Cardiac fibroblast (primary cell): ENCODE results near the gene VSTM2B.

ENCODE experiments used
- DNase-seq, 2 donors: peaks; one replicate each; pipeline versions ENCODE4 v3.0.0 to v3.0.0-alpha.2; 2010; ENCODE audit warnings: low read depth in 2 of 2
- H3K4me3 ChIP-seq, 2 donors: replicated peaks in 1 of 2; 1 replicate in 1 of 2; 2 replicates in 1 of 2; pipeline ENCODE4 v1.5.1; 2011; ENCODE audit warnings: low read depth in 2 of 2, low read length in 2 of 2, mild to moderate bottlenecking in 2 of 2, moderate library complexity in 1 of 2
- CTCF ChIP-seq: IDR thresholded peaks from one replicate; pipeline ENCODE4 v1.5.1; 2011; ENCODE audit warnings: low read depth, mild to moderate bottlenecking, low read length, inconsistent platforms

VSTM2B gene

DNA sequence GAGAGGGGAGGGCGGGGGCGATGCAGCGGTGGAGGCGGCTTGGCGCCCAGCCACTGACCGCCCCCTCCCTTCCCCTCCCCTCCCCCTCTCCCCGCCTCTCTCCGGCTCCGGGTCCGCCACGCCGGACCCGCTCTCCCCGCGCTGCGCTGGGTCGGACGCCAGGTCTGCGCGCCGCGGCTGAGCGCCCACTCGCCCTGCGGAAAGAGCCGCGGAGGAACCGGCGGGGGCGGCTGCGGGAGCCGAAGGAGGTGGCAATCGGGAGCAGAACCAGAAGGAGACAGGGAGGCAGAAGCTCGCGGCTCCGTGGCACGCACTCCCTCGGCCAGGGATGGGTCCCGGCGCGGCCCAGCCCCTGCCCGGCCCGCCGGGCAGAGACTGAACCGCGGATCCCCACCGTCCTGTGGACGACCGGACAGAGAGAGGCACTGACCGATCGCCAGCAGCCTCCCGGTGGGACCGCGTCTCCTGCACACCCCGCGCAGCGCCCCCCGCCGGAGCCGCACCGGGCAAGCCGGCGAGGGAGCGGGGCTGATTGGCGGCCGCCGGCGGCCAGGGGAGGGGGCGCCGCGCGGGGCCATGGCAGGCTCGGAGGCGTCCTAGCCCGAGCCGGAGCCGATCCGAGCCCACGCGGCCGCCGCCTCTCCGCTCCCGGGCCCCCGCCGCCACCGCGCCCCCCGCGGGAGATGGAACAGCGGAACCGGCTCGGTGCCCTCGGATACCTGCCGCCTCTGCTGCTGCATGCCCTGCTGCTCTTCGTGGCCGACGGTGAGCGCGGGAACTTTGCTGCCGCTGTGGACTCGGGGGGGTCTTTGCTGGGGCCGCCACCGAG is at the start of gene VSTM2B:
Gene VSTM2B, plus strand, starts transcription at position 94 of the 829 bp plus-strand sequence. Its CDS starts 590 bp downstream, at position 684.
- no peak within 1 kb of the TSS for H3K4me3 ChIP-seq
- DNase-seq: no peak

DNA sequence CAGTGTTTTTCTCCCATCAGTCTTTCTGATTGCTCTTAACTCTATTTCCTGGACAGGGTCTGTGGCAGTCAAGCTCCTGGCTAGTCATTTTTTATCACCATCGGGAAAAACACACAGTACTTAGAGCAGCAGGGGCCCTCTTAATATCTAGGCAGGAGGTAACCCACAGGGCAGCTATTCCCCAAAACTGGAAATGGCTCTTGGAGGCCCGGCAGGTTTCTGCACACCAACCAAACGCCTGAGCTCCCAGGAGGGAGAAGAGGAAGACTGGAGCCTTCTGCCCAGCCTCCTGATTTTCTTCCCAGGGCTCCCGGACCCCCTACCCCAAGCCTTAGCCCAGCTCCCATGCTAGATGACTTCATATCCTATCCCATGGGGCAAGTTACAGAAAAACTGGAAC is 49.3 kb upstream of the VSTM2B start:
- no peak for TF ChIP-seq CTCF
- H3K4me3 ChIP-seq: no peak overlapping the region
- no peak for DNase-seq

More for the DNA sequence above, at the start of gene VSTM2B:
- TF ChIP-seq CTCF: no peak

GRCh38 chr19:29477831-29478577 is 47.8 kb upstream of the VSTM2B start:
- TF ChIP-seq CTCF: no peak
- no peak for DNase-seq
- no peak overlapping the region for H3K4me3 ChIP-seq

DNA sequence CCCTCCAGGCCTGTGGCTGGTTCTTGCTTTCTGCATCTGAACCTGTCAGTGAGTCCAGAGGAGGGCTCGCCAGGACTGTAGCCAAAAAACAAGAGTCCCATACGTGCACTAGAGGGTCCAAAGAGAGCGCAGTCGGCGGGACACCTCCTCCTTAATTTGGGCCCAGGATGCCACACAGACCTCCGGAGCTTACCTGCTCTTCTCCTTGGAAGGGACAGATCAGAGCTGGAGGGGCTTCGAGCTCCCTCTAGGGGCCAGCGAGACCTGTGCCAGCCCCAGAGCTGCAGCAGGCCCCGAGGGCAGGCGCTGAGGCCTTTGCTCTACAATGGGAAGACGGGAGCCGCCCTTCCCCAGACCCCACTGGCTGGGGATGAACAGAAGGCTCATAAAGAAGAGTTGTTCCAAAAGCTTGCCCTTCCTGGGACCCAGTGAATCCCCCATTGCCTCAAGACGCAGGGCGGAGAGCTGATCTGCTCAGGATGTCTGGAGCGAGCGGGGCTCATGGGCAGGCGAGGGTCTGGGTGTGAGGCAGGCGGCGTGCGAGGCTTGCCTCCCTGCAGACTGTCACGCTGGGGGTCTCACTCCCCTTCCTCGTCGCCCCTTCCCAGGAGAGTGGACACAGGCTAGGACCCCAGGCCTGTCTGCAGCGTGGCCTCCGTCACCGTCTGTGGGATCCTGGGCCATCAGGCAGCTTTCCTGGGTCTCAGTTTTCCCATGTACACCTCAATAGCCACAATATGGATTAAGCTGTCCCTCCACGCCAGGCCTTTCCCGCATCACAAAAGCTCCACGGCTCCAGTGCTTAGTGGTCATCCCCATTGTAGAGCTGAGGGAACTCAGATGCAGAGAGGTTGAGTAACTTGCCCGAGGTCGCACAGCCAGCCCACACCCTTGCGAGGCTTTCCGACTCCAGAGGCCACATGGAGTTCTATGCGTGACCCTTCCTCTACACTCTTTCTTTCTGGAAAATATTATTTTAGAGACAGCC is 46.9 kb upstream of the VSTM2B start:
- no peak for TF ChIP-seq CTCF

DNA sequence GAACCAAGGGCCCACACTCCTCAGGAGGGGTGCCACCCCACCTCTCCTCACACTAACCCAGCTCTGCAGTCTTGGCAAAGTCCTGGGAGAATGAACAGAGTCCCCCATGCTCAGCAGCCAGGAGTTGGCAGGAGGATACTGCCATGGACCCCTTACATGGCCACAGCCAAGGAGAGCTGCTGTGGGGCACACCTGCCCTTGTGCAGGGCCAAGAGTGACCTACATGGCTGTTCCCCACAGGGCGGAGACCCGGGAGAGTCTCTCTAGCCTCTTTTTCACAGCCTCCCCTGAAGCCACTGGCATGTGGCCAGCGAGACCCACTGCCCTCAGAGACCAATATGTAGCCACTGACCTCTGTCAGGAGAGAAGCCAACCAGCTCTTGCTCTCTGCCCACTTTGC is 45.9 kb upstream of the VSTM2B start:
- no peak for TF ChIP-seq CTCF
- no peak overlapping the region for H3K4me3 ChIP-seq
- no peak for DNase-seq

More for the DNA sequence above, 46.9 kb upstream of the VSTM2B start:
- DNase-seq: no peak
- H3K4me3 ChIP-seq: no peak overlapping the region

DNA sequence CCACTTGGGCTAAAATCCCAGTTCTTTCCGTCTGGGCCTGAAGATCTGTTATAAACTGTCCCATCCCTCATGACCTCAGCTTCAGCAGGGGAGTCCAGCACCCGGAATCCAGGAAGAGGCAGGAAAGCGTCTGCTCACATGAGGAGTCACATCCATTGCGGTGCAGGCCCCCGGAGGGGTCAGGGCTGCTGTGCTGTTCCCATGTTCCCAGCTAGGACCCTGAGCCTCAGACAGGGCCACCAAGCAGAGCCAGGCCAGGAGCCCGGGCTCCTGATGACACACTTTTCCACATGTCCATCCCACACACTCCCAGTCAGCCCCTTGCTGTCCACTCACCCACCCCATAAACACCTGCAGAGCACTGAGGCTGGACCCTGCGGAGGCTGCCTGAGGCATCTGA is 45.3 kb upstream of the VSTM2B start:
- no peak for DNase-seq
- no peak overlapping the region for H3K4me3 ChIP-seq
- TF ChIP-seq CTCF: no peak
